Mesenchymal stem cell (in vitro differentiated cells and primary cell): ENCODE results near the gene PYGB.
A peak's percentile ranks its signal among the peaks of the same experiment; 100 is the strongest.

ENCODE experiments used
- DNase-seq: peaks from one replicate; pipeline ENCODE4 v3.0.0-alpha.2; 2013
- H2AFZ ChIP-seq: one replicate; pipeline ENCODE4 v1.6.1; 2013; ENCODE audit warnings: low read depth, mild to moderate bottlenecking, control low read depth, inconsistent platforms, low read length, moderate library complexity
- H2AK5ac ChIP-seq: 2 replicates; pipeline ENCODE4 v1.6.1; 2013; ENCODE audit warnings: low read length, moderate library complexity, mild to moderate bottlenecking, inconsistent platforms; ENCODE audit not compliant: severe bottlenecking
- H2BK120ac ChIP-seq: one replicate; pipeline ENCODE4 v1.6.1; 2013; ENCODE audit warnings: low read depth, mild to moderate bottlenecking, inconsistent platforms, low read length, moderate library complexity
- H2BK12ac ChIP-seq, 2 experiments: one replicate each; pipeline ENCODE4 v1.6.1; 2013; ENCODE audit warnings: inconsistent platforms in 2 of 2, low read length in 2 of 2, mild to moderate bottlenecking in 2 of 2, moderate library complexity in 2 of 2, control low read depth in 1 of 2
- H2BK15ac ChIP-seq: one replicate; pipeline ENCODE4 v1.6.1; 2013; ENCODE audit warnings: mild to moderate bottlenecking, low read depth, inconsistent platforms; ENCODE audit not compliant: poor library complexity, severe bottlenecking
- H2BK5ac ChIP-seq: 2 replicates; pipeline ENCODE4 v1.6.1; 2013; ENCODE audit warnings: low read depth, mild to moderate bottlenecking, low read length, control low read depth, inconsistent platforms; ENCODE audit not compliant: poor library complexity, severe bottlenecking
- H3K14ac ChIP-seq, 2 experiments: one replicate each; pipeline ENCODE4 v1.6.1; 2013; ENCODE audit warnings: inconsistent platforms in 2 of 2, low read length in 2 of 2, control low read depth in 1 of 2, mild to moderate bottlenecking in 1 of 2, moderate library complexity in 1 of 2
- H3K18ac ChIP-seq, 2 experiments: one replicate each; pipeline ENCODE4 v1.6.1; 2013; ENCODE audit warnings: inconsistent platforms in 2 of 2, low read length in 2 of 2, control low read depth in 1 of 2, low read depth in 1 of 2, mild to moderate bottlenecking in 1 of 2
- H3K23ac ChIP-seq, 2 experiments: one replicate each; pipeline ENCODE4 v1.6.1; 2013; ENCODE audit warnings: inconsistent platforms in 2 of 2, low read length in 2 of 2, mild to moderate bottlenecking in 2 of 2, moderate library complexity in 2 of 2, control low read depth in 1 of 2
- H3K27ac ChIP-seq: 2 replicates; pipeline ENCODE4 v1.5.1; 2013; ENCODE audit warnings: mild to moderate bottlenecking, moderate library complexity, low read length, control low read depth, inconsistent platforms; ENCODE audit not compliant: poor library complexity, severe bottlenecking
- H3K27me3 ChIP-seq, 2 experiments: 2 replicates each; pipeline versions ENCODE4 v1.6.1 to v1.7.0; 2013; ENCODE audit warnings: low read length in 2 of 2, mild to moderate bottlenecking in 2 of 2, moderate library complexity in 2 of 2, control low read depth in 1 of 2, inconsistent platforms in 1 of 2; ENCODE audit not compliant: control insufficient read depth in 1 of 2, insufficient read depth in 1 of 2
- H3K36me3 ChIP-seq, 2 experiments: 2 replicates each; pipeline versions ENCODE4 v1.6.1 to v1.7.0; 2013; ENCODE audit warnings: low read length in 2 of 2, control low read depth in 1 of 2, inconsistent platforms in 1 of 2, low read depth in 1 of 2, mild to moderate bottlenecking in 1 of 2; ENCODE audit not compliant: insufficient read depth in 2 of 2, control insufficient read depth in 1 of 2
- H3K4ac ChIP-seq, 2 experiments: one replicate each; pipeline ENCODE4 v1.6.1; 2013; ENCODE audit warnings: inconsistent platforms in 2 of 2, low read length in 2 of 2, mild to moderate bottlenecking in 2 of 2, moderate library complexity in 2 of 2, control low read depth in 1 of 2, low read depth in 1 of 2
- H3K4me1 ChIP-seq: 2 replicates; pipeline ENCODE4 v1.6.1; 2013; ENCODE audit warnings: low read depth, low read length, control low read depth; ENCODE audit not compliant: control insufficient read depth, insufficient read depth
- H3K4me2 ChIP-seq: 2 replicates; pipeline ENCODE4 v1.6.1; 2013; ENCODE audit warnings: low read length, mild to moderate bottlenecking, inconsistent platforms; ENCODE audit not compliant: poor library complexity, severe bottlenecking
- H3K4me3 ChIP-seq, 2 experiments: 2 replicates each; pipeline versions ENCODE4 v1.5.1 to v1.7.0; 2013; ENCODE audit warnings: low read length in 2 of 2, mild to moderate bottlenecking in 2 of 2, control low read depth in 1 of 2, low read depth in 1 of 2; ENCODE audit not compliant: insufficient read depth in 1 of 2
- H3K79me1 ChIP-seq: replicated peaks from 2 replicates; pipeline ENCODE4 v1.6.1; 2013; ENCODE audit warnings: mild to moderate bottlenecking, control low read depth, low read length, inconsistent platforms; ENCODE audit not compliant: poor library complexity, severe bottlenecking
- H3K9ac ChIP-seq: 2 replicates; pipeline ENCODE4 v1.7.0; 2013; ENCODE audit warnings: mild to moderate bottlenecking, low read length, moderate library complexity
- H3K9me3 ChIP-seq: 2 replicates; pipeline ENCODE4 v1.7.0; 2013; ENCODE audit warnings: mild to moderate bottlenecking, low read length; ENCODE audit not compliant: control insufficient read depth
- H4K8ac ChIP-seq: one replicate; pipeline ENCODE4 v1.6.1; 2013; ENCODE audit warnings: inconsistent platforms, mild to moderate bottlenecking, low read length, moderate library complexity
- H4K91ac ChIP-seq: one replicate; pipeline ENCODE4 v1.6.1; 2013; ENCODE audit warnings: mild to moderate bottlenecking, low read length, inconsistent platforms
- WGBS: methylation state at CpG from one replicate; pipeline ENCODE4 v1.1.7; 2013; ENCODE audit warnings: mixed read lengths; 5-methylcytosine and 5-hydroxymethylcytosine counted together

PYGB gene

DNA sequence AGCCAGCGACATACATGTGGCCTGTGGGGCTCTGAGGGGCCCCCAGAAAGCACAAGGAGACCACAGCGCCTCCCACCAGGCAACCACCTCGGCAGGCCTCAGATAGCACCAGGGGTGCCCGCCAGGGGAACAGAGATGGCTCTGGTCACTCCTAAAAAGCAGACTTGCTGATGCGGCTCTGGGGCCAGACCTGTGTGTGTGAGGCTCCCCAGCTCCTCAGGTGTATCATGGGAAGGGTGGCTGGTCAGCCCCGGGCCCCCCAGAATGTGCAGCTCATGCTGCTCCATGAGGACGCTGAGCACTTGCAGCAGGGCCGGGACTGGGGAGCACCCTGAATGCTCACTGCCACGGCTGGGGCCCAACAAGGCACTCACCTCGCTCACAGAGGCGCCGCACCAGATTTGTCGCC lies 60.2 kb downstream of the PYGB start:
- Histone ChIP-seq H2BK5ac (no peak overlapping the region), H3K4me2 (no peak overlapping the region), H3K9ac (no peak overlapping the region), H2BK15ac (peak overlapping the region; percentile 44), H3K36me3 (peaks cover 6 to 30% of the 10 kb centered on the region in 2 experiments), H3K27me3 (no peaks in the 10 kb centered on the region), H3K14ac (peak overlapping the region in 1 of 2 experiments; percentile 53), H2AK5ac (peak overlapping the region; percentile 53), H3K9me3 (no peaks in the 10 kb centered on the region), H3K27ac (no peak overlapping the region), H4K8ac (peak overlapping the region; percentile 52), H2BK12ac (peak overlapping the region; percentile 87 to 99), H3K4me3 (no peak overlapping the region), H2AFZ (no peak overlapping the region), H3K79me1 (peaks cover 7% of the 10 kb centered on the region), H3K4me1 (peaks cover 37% of the 10 kb centered on the region), H3K4ac (peak overlapping the region; percentile 13 to 100), H2BK120ac (peak overlapping the region; percentile 71), H3K18ac (peak overlapping the region; percentile 99), H3K23ac (peak overlapping the region in 1 of 2 experiments; percentile 91), H4K91ac (peak overlapping the region; percentile 1)
- no peak for DNase-seq
- 94% methylated on average over 13 of the region's 13 CpGs for WGBS

DNA sequence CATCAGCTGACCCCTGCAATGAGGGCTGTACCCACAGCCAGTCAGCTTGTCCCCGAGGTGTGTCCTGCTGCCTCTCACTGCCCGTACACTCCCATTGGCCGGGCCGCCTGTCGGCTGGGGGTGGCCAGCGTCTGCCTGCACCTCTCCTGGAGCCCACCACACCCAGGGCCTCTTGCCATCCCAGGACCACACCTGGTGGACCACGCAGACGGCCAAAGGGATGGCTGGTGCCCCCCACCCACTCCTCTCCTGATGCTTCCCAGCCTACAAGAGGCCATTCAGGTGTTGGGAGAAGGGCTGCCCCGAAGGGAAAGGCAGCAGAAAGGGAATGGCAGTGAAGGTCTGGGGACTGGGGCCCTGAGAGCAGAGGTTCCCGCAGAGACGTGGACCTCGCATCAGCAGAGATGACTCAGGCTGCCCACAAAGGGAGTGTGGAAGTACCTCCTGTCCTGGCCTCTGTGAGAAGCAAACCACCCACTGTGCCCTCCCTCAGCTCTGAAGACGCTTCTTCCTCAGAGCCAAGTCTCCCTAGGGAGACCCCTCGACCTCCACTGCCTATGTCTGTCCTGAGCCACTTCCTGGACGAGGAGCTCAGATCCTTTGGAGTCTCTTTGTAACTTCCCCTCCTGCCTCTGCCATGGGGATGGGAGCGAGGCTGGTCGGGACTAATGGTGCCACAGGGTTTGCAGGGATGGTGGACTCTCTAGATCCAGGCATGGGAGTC lies 60.9 kb downstream of the PYGB start:
- Histone ChIP-seq H3K9me3 (no peaks in the 10 kb centered on the region), H3K14ac (peak overlapping the region in 1 of 2 experiments; percentile 88), H4K8ac (peak overlapping the region; percentile 99)

DNA sequence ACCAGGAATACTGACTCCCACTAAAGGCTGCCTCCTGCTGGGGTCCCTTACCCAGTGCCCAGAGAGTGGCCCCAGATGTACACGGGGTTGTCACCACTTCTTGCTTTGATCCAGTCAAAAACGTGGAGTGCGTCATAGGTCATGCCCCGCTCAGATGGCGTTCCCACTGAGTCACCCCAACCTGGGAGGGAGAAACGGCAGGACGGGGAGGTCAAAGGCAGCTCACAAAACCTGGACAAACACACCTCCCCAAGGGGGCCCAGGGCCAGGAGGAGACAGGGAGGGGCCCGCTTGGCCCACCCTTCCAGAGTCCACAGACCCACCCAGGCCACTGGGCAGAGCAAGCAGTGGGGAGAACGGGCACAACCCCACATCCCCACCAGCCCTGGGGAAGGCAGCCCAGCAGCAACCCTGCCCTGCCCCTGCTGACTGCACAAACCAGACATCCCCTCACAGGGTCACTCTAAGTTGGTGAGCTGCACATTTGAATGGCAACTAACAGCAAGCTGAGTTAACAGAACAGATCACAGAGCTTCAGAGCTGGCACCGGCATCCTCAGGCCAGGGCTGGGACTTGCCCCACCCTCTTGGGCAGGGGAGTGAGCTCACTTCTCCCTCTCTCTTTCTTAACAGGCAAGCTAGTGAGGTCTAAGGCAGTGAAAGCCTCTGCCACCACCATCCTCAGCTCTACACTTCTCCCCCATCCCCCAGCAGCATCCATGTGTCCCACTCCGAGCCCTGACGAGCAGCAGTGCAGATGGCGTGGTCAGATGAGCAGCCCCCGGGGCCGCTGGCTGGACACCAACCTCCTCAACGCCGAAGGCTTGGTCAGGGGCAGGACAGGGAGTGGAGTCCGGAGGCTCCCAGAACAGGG lies 61.7 kb downstream of the PYGB start:
- no peak overlapping the region for H2AFZ ChIP-seq
- peak overlapping the region; percentile 100 for H2BK120ac ChIP-seq
- H4K8ac ChIP-seq: peak overlapping the region; percentile 99
- peak overlapping the region; percentile 79 for H2BK5ac ChIP-seq
- H3K79me1 ChIP-seq: peaks cover 5% of the 10 kb centered on the region
- H3K4me2 ChIP-seq: peak overlapping the region; percentile 43
- peak overlapping the region; percentile 99 for H3K27ac ChIP-seq
- H3K27me3 ChIP-seq: no peaks in the 10 kb centered on the region
- H3K9ac ChIP-seq: peak overlapping the region; percentile 85
- peak overlapping the region in 1 of 2 experiments; percentile 63 for H3K4me3 ChIP-seq
- DNase-seq: peak; percentile 93
- peaks cover 0 to 20% of the 10 kb centered on the region in 2 experiments for H3K36me3 ChIP-seq
- no peaks in the 10 kb centered on the region for H3K9me3 ChIP-seq
- peaks cover 42% of the 10 kb centered on the region for H3K4me1 ChIP-seq
- H3K14ac ChIP-seq: peak overlapping the region in 1 of 2 experiments; percentile 90
- peak overlapping the region; percentile 99 for H3K18ac ChIP-seq
- whole genome bisulfite sequencing: 19% methylated on average over 16 of the region's 18 CpGs
- peak overlapping the region; percentile 100 for H2BK15ac ChIP-seq
- H3K4ac ChIP-seq: peak overlapping the region; percentile 97 to 100
- H4K91ac ChIP-seq: peak overlapping the region; percentile 99
- peak overlapping the region; percentile 87 to 99 for H2BK12ac ChIP-seq
- peak overlapping the region; percentile 73 to 96 for H3K23ac ChIP-seq
- H2AK5ac ChIP-seq: peak overlapping the region; percentile 93

More for the DNA sequence above, 60.9 kb downstream of the PYGB start:
- H3K27ac ChIP-seq: peak overlapping the region; percentile 99
- H3K79me1 ChIP-seq: peaks cover 7% of the 10 kb centered on the region
- peak overlapping the region; percentile 87 to 99 for H2BK12ac ChIP-seq
- H3K9ac ChIP-seq: peak overlapping the region; percentile 85
- H3K4ac ChIP-seq: peak overlapping the region; percentile 97 to 100
- H2AK5ac ChIP-seq: peak overlapping the region; percentile 89
- H3K36me3 ChIP-seq: peaks cover 0 to 25% of the 10 kb centered on the region in 2 experiments
- 52% methylated on average over 15 of the region's 17 CpGs for WGBS
- peak overlapping the region; percentile 100 for H2BK15ac ChIP-seq
- DNase-seq: peak; percentile 91
- no peaks in the 10 kb centered on the region for H3K27me3 ChIP-seq
- H2AFZ ChIP-seq: no peak overlapping the region
- H2BK120ac ChIP-seq: peak overlapping the region; percentile 100
- peak overlapping the region in 1 of 2 experiments; percentile 29 for H3K23ac ChIP-seq
- H3K4me2 ChIP-seq: no peak overlapping the region
- peak overlapping the region; percentile 99 for H4K91ac ChIP-seq
- peak overlapping the region; percentile 5 for H2BK5ac ChIP-seq
- peaks cover 37% of the 10 kb centered on the region for H3K4me1 ChIP-seq
- H3K4me3 ChIP-seq: no peak overlapping the region
- H3K18ac ChIP-seq: peak overlapping the region; percentile 99
